Stimulated activated CD4-positive, alpha-beta T cell treated with anti-CD3 and anti-CD28 coated beads, Interleukin-2, amount 100 ng/mL, for 24 hours (primary cell): Measurements from ENCODE around the gene SRMS.
A peak's percentile ranks its signal among the peaks of the same experiment; 100 is the strongest.
"Not testable (repeated sequence)": the region's sequence is repeated elsewhere in the genome, so short reads cannot be mapped to it uniquely, and the experiment has no call there.

ENCODE experiments used
- DNase-seq, 2 donors: peaks; one replicate each; pipeline ENCODE4 v3.0.0-alpha.2; 2020

Gene SRMS

GRCh38 chr20:63519668-63520503 is 27.7 kb downstream of the SRMS start:
- peak; percentile 67 to 71 for DNase-seq

DNA sequence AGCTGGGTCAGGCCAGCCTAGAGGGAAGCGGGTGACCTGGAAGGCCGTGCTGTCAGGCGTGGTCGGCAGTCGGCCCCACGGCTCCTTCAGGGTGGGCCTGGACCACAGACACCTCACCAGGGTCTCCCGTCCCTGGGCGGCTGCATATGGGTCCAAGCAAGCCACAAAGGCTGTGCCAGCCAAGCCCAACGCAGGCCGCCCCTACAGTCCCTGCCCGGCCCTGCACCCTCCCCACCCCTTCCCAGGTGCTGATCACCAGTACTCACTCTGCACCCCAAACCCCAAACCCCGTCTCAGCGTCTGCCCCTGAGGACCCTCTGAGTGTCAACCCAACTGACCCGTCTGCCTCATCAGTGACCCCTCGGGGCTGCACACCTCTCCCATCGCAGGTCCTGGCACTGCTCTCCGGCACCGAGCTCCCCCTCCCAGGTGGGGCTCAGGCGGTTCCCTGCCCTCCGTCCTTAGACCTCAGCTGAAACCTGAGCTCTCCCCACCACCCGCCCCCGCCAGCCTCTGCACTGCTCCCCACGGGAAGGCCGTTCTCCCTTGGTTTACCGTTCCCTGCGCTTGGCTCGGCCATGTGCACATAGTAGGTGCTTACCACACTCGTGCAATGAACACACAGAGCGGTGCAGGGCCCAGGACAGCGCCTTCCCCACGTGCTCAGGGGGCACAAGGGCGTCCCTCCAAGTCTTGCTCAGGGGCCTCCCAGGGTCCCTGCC is 28.4 kb downstream of the SRMS start:
- DNase-seq: no peak

GRCh38 chr20:63518351-63518861 is 29.1 kb downstream of the SRMS start:
- DNase-seq: no peak

DNA sequence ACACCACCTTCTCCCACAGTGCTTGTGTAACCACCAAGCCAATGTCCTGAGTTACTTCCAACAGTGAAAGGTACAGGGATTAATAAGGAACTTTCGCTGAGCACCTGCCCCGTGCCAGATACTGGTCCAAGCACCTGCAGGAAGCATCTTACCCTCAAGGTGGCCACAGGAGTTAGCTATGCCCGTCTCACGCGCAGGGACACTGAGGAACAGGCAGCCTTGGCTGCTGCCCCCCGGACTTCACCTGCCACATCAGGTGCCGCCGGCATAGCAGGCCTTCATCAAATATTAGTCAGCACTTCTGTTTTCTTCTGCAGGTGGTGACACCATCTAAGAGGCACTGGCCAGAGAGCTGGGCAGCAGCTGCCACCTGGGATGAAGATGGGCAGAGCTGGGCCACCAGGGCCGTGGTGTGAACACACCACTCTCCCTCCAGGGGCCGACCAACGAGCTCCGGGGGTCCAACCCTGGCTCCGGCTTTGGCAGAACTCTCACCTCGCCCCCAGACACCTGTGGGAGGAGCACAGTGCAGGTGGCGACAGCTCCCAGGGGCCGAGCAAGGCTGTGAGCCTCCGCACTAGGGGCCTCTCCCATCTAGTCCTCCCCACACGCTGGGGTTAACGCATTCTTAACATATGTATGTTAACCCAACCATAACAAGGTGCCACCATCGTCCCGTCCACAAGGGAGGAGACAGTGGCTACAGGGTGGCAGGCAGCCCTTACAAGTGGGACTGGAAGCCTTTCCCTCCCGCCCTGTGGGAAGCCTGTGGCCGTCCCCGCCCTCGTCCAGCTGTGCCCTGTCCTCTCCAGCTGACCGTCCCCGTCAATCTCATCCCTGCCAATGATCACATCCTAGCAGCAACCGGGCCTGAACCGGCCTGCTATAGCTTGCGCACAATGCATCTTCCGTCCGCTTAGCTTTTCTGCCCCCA is 29.9 kb downstream of the SRMS start:
- no peak for DNase-seq

- not testable (repeated sequence) for DNase-seq
Observed at GRCh38 chr20:63514520-63514919, 33.0 kb downstream of the SRMS start.

DNA sequence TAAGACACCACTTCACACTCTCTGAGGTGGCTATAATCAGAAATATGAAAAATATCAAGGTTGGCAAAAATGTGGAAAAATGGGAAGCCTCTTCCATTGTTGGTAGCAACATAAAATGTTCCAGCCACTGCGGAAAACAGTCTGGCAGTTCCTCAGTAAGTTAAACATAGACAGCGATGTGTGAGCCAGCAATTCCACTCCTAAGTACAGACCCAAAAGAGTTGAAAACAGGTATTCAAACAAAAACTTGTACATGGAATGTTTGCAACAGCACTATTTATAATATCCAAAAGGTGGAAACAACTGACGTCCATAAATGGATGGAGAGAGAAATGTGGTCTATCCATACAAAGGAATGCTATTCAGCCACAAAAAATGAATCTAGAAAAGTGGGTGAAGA is 34.3 kb downstream of the SRMS start:
- DNase-seq: no peak

GRCh38 chr20:63509088-63509564 is 38.4 kb downstream of the SRMS start:
- no peak for DNase-seq

DNA sequence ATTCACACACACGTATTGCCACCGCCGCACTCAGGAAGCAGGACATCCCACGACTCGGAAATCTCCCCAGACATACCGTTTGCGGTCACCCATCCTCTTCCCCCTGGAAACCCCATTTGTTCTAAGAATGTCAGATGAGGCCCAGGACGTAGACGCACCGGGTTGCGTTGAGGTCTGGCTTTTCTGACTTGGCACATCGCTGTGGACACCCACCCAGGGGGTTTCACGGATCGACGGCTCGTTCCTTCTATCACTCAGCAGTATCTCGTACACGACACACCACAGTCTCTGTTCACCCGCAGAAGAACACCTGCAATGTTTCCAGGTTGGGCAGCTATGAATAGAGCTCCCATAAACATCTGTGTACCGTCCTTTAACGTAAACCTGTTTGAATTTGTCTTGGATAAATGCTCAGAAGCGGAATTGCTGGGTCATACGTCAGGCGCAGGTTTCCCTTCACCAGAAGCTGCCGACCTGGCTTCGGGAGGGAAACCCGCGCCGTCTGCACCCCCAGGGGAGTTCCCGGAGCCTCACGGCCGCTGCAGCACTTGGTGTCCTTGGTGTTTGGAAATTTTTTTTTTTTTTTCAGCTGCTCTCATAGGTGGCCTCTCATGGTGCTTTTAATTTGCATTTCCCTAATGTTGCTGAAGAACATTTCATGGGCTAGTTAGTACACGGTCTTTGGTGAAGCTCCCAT is 39.3 kb downstream of the SRMS start:
- DNase-seq: no peak

GRCh38 chr20:63507083-63507743 is 40.3 kb downstream of the SRMS start:
- no peak for DNase-seq

DNA sequence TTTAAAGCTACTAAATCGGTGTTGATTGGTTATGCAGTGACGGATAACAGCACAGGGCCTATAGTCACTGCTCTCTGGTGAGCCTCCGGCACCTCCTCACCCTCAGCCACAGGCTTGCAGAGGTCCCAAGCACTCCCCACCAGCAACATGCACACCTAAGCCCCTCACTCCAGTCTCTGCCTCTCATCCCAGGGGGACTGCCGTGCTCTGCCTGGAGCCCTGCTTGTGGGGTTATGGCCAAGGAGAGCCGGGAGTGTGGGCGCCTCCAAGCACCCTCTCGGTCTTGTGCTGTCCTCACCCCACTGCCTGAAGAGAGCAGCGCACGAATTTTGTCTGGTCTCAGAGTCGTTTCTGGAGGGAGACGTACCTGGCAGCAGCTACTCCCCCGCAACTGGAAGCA is 41.8 kb downstream of the SRMS start:
- no peak for DNase-seq

DNA sequence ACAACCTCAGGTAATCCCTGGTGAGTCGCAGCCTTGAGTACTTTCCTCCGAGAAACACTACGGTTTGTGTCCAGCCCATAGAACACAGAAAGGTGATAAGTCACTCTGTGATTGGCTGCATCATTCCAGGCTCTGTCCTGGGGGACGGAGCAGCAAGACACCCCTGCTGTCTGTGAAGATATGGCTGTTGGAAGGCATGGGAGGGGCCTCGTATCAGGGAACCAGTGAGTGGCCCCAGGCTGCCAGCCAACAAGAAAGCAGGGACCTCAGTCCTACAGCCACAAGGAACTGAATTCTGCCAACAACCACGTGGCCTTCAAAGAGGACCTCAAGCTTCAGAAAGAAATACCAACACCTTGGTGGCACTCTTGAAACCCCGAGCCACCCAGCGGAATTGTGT is 42.3 kb downstream of the SRMS start:
- no peak for DNase-seq

DNA sequence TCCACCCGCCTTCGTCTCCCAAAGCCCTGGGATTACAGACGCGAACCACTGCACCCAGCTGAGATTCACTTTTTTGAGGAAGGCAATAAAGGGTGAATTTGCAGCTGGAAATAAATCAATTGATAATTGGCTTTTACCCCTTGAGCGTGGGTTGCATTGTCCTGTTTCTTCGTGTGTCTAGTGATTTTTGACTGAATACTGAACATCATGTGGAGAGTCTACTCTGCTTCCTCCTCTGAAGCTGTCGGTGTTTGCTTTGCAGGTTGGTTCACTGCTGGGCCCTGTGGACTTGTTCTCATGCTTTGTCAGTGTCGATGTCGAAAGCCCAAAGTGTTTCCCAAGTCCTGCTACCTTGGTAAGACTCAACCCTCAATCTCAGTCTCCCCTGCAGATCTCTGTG is 42.9 kb downstream of the SRMS start:
- DNase-seq: no peak

DNA sequence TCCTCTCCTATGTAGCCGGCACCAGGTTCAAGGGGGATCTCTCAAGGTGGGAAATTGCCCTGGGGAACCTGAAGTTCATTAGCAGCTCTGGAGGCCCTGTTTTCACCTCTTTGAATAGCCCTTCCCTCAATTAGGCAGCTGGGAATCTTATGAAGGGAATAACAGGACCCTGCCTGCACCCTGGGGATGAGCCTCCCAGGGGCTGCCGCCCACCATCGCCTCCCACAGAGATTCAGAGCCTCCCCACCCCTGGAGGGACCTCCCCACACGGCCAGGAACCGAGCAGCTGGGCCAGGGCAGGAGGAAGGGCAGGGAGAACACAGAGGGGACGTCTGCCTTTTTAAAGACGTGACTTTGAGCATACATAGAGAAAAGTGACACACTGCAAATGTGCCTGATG is 44.0 kb downstream of the SRMS start:
- no peak for DNase-seq

- no peak for DNase-seq
Observed at GRCh38 chr20:63502671-63503172, 44.8 kb downstream of the SRMS start.

DNA sequence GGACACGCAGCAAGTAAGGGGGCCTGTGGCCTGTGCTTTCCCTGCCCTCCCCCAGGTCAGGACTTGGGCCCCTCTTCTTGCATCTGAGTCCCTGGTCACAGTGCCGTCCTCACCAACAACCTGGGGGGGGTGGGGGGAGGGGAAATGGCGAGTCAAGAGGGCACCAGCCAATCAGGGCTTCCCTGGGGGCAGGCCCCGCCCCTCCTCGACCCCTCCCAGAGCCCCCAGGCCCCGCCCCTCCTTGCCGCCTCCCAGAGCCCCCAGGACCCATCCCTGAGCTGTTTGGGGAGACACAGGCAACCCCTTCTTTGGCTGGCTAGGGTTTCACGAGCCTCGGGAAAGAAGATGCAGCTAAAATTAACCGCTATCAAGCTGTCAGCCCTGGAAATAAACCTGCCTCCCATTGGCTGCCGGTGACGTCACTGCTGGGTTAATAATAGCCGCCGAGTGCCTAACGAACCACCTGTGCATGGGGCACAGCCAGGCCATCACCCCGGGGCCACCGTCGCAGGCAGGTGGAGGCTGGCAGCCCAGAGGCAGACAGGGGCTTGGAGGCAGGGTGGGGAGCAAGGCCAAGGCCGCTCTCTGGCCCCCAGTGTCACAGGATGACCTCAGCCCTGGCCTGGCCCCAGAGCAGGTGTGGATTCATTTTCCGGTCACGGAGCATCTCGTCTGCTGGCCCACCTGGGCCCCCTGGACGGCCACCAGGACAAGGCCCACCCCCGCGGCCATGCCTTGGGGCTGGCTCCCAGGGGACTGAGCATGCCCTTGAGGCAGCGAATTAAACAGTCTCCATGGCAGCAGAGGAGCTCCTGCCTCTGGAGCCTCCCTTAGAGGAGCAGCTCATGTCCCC is 45.5 kb downstream of the SRMS start:
- DNase-seq: no peak

DNA sequence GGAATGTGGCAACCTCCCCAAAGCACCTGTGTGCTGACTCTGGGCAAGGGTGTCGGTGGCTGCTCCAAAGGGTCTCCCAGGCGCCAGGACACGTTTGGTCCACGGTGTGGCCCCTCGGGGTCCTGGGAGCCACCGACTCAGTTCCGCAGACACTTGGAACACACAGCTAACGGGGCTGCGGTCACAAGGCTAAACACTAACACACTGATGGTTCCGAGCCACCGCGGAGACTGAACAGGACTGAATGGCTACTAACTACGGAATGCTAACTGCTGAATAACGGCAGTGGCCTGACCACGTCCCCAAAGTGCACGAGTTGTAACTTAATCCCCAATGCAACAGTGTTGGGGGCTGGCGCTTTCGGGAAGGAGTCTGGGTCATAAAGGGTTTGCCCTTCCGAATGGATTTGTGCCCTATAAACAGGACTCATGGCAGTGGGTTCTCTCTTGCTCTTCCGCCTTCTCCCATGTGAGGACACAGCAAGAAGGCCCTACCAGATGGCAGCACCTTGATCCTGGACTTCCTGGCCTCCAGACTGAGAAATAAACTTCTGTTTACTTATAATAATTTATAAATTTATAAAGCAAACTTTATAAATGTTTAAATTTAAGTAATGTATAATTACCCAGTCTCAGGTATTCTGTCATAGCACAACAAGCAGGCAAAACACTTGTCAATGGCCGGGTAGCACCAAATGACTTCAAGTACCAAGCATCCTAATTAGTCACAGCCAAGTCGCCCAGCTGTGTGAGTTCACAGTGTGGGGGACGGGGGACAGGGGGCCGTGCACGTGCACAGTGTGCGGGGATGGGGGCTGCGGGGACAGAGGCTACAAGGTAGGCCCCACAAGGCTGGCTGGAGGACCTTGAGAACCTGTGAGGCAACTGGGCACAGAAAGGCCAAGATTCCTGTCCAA is 46.4 kb downstream of the SRMS start:
- DNase-seq: no peak

DNA sequence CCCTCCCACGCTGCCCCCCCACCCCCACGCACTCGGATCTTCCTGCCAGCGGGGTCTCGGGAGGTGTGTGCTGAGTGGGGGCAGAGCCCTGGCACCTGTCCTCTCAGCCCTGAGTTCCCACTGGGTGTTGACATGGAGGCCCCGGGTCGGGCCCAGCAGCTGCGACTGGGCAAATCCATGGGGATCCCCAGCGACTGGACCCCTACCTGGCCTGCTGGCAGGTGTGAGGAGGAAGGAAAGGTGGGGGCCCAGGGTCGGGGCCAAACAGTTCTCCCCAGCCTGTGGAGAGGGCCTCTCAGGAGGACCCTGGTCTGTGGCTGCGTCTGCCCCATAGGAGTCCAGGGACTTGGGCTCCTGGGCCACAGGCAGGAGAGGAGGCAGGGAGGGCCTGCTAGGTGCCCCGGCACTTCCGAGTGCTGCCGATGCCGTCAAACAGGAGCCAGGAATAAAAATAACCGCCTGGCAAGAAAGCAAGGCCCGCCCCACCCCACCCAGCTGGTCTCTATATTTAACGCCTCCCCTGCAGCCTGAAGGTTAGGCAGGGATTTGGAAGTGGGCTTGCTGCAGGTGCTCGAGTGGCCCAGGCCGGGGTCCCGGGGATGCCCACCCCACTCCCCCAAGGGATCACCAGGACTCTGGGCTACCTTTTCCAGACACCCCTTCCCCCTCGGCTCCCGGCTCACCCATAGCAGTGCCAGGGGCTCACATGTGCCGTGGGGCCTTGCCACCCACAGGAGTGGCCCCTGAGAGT is 47.2 kb downstream of the SRMS start:
- DNase-seq: no peak

DNA sequence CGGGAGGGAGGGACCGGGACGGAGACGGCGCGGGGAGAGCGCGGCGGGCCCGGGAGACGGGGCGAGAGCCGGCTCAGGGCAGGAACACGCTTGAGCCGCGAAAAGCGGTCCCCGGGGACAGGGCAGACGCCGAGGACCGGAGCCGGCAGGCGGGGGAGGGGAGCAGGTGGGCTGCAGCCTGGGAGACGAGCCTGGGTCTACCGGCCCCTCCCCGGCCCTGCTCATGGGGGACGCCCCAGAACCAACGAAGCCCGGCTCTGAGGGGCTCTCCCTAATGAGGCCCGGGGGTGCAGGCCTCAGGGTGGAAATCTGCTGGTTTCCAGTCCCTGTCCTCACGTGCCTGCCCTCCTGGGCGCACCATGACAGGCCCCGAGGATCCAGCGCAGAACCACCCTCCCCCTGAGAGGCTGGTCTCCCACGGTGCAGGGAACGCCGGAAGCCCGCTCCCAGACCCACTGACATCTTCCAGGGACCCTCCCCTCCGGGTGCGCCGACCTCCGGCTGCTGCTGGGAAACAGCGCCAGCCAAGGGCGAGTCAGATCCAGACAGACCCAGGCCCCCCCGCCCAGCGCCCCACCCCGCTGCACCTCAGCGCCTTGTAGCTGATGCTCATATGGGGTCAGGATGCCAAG is 48.1 kb downstream of the SRMS start:
- DNase-seq: no peak
